Upper lobe of left lung (tissue), 6 donors: ENCODE results near the gene HEATR5B. TPM values are rescaled to one million over a fixed set of nuclear protein-coding genes. Genes with fewer than 3 reads are reported as not detected.
A peak's percentile ranks its signal among the peaks of the same experiment; 100 is the strongest.
"Not testable (repeated sequence)": the region's sequence is repeated elsewhere in the genome, so short reads cannot be mapped to it uniquely, and the experiment has no call there.

Experiments
- ATAC-seq, 2 donors: fragments of 200-7000 bp; cut with Tn5 transposase; one replicate each; pipeline ENCODE4 v1.9.1; 2022; ENCODE audit warnings: mild to moderate bottlenecking in 2 of 2, moderate library complexity in 2 of 2; ENCODE audit not compliant: low FRiP score in 2 of 2
- DNase-seq, 2 donors: peaks; one replicate each; pipeline ENCODE4 v3.0.0-alpha.2; 2019 to 2020
- H3K27ac ChIP-seq, 4 donors: fragments of 200-600 bp; sonication (generic); one replicate each; pipeline ENCODE4 v1.5.1; 2016 to 2019
- H3K27me3 ChIP-seq, 4 donors: fragments of 200-600 bp; sonication (generic); one replicate each; pipeline ENCODE4 v1.5.1; 2017 to 2019
- H3K36me3 ChIP-seq, 4 donors: fragments of 200-600 bp; sonication (generic); one replicate each; pipeline ENCODE4 v1.5.1; 2016 to 2019
- H3K4me1 ChIP-seq, 4 donors: fragments of 200-600 bp; sonication (generic); one replicate each; pipeline ENCODE4 v1.5.1; 2018 to 2019
- H3K4me3 ChIP-seq, 4 donors: fragments of 200-600 bp; sonication (generic); one replicate each; pipeline ENCODE4 v1.5.1; 2017 to 2019; ENCODE audit warnings: mild to moderate bottlenecking in 2 of 4, moderate library complexity in 1 of 4
- H3K9me3 ChIP-seq, 4 donors: fragments of 200-600 bp; sonication (generic); one replicate each; pipeline ENCODE4 v1.5.1; 2018 to 2019
- CTCF ChIP-seq, 6 experiments: fragments of 450-650 bp in 4 of 6; fragments of 200-600 bp in 2 of 6; sonication (generic) in 2 of 6; IDR thresholded peaks; one replicate each; pipeline ENCODE4 v1.5.1; 2016 to 2019; ENCODE audit warnings: antibody characterized with exemption in 6 of 6
- EP300 ChIP-seq, 4 donors: sonication (generic); formaldehyde crosslinking; IDR thresholded peaks; one replicate each; pipeline ENCODE4 v1.5.1; 2017; ENCODE audit warnings: antibody characterized with exemption in 4 of 4, control low read depth in 2 of 4
- POLR2A ChIP-seq, 4 donors: fragments of 450-650 bp; IDR thresholded peaks; one replicate each; pipeline ENCODE4 v1.5.1; 2016 to 2017; ENCODE audit warnings: antibody characterized with exemption in 4 of 4, mild to moderate bottlenecking in 2 of 4
- POLR2AphosphoS5 ChIP-seq, 2 donors: sonication (generic); formaldehyde crosslinking; IDR thresholded peaks; one replicate each; pipeline ENCODE4 v1.5.1; 2017; ENCODE audit warnings: antibody characterized with exemption in 2 of 2
- WGBS, 2 donors: methylation state at CpG; one replicate each; pipeline ENCODE4 v1.1.5; 2017 to 2018; 5-methylcytosine and 5-hydroxymethylcytosine counted together
- total RNA-seq, 6 donors: library from RNA; depleted of rRNA in 4 of 6; stranded (reverse); fragments of >200 nt in 4 of 6; gene quantifications; one replicate each; pipeline versions ENCODE4 v1.1.0 to v1.2.1, GENCODE V29; 2016 to 2021
- donor health status: DM: no; HTN: no; CAD: no; lungs with moderate emphysema.
- donor health status: DM: no; HTN: yes; CAD: no; lungs with severe emphysema.

Gene HEATR5B
- total RNA-seq, 6 donors from 2014 or later: 24.3 to 52.4 (median 33.8) TPM

DNA sequence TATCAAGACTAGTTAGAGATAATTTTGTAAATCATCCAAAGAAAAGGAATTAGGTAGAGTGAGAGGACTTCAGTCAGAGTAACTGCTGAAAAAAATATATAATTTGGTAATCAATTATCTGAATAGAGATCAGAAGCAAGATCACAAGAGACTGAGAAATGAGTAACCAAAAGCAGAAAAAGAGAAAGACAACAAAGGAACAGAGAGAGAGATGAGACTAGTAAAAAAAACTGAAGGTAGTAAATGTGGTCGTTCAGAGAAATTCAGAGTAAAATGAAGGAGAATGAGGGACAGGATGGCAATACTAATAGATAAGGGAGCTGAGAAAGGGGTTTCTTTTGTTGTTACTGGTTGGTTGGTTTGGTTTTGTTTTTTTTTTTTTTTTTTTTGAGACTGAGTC, 134.3 kb downstream of the HEATR5B start:
- TF ChIP-seq POLR2A (IDR thresholded peaks at IDR 0.05): no peak
- TF ChIP-seq POLR2AphosphoS5 (IDR thresholded peaks at IDR 0.05): no peak
- TF ChIP-seq CTCF (IDR thresholded peaks at IDR 0.05): no peak
- TF ChIP-seq EP300 (IDR thresholded peaks at IDR 0.05): no peak

DNA sequence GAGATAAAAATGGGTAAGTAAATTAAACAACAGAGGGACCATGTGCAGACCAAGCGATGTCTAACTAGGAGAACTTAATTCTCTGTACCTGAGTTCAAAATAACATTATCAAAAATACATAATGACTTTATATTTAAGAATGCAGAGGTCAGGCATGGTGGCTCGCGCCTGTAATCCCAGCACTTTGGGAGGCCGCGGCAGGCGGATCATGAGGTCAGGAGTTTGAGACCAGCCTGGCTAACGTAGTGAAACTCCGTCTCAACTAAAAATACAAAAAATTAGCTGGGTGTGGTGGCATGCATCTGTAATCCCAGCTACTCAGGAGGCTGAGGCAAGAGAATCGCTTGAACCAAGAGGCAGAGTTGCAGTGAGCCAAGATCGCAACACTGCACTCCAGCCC, 138.9 kb downstream of the HEATR5B start:
- 92 to 94% methylated on average over 10 of the region's 10 CpGs for WGBS, 2 donors
- not testable (repeated sequence) for ATAC-seq, H3K4me1 ChIP-seq

More for the DNA sequence above, 134.3 kb downstream of the HEATR5B start:
- H3K9me3 ChIP-seq: no peaks in the 10 kb centered on the region
- DNase-seq: no peak
- WGBS, 2 donors: 81 to 82% methylated on average over 1 of the region's 1 CpG
- no peak overlapping the region for H3K27ac ChIP-seq
- H3K27me3 ChIP-seq: no peaks in the 10 kb centered on the region
- H3K4me1 ChIP-seq: peaks cover 4 to 14% (median 6%) of the 10 kb centered on the region in 4 donors
- H3K4me3 ChIP-seq: no peak overlapping the region
- no peaks in the 10 kb centered on the region for H3K36me3 ChIP-seq
- ATAC-seq: no peak

GRCh38 chr2:36941867-36942266, 142.3 kb downstream of the HEATR5B start:
- WGBS, 2 donors: 93 to 94% methylated on average over 4 of the region's 4 CpGs
- ATAC-seq: no peak
- H3K4me3 ChIP-seq: no peak overlapping the region

More for the DNA sequence above, 138.9 kb downstream of the HEATR5B start:
- DNase-seq: peak in 1 of 2 donors; percentile 26
- not testable (repeated sequence) for H3K9me3 ChIP-seq, H3K27me3 ChIP-seq, H3K36me3 ChIP-seq, H3K4me3 ChIP-seq, H3K27ac ChIP-seq

DNA sequence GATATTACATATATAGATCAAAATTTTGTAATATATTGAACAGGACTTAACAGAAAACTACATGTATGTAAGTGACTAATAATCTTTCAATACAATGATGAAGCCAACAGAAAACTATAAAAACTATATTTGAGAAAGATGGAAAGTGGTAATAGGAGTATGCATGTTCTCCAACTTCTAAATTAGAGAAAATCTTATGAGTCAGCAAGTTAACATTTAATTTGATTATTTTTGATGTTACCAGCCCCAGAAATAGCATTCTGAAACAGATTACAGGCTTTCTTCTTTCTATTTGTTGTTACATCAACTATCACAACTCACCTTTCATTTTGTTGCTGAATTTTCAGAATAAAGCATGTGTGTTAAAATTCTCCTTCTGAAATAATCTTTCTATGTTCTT, 147.6 kb downstream of the HEATR5B start:
- not testable (repeated sequence) for H3K4me1 ChIP-seq, DNase-seq, ATAC-seq, H3K27ac ChIP-seq, H3K27me3 ChIP-seq, H3K36me3 ChIP-seq, H3K9me3 ChIP-seq, H3K4me3 ChIP-seq

More at GRCh38 chr2:36941867-36942266, 142.3 kb downstream of the HEATR5B start:
- Histone ChIP-seq H3K4me1 (no peaks in the 10 kb centered on the region), H3K36me3 (no peaks in the 10 kb centered on the region), H3K27ac (no peak overlapping the region), H3K27me3 (no peaks in the 10 kb centered on the region), H3K9me3 (no peaks in the 10 kb centered on the region)
- DNase-seq: no peak
- TF ChIP-seq EP300 (IDR thresholded peaks at IDR 0.05): no peak
- TF ChIP-seq POLR2AphosphoS5 (IDR thresholded peaks at IDR 0.05): no peak
- TF ChIP-seq POLR2A (IDR thresholded peaks at IDR 0.05): no peak
- TF ChIP-seq CTCF (IDR thresholded peaks at IDR 0.05): no peak

GRCh38 chr2:36931688-36932087, 152.5 kb downstream of the HEATR5B start:
- H3K4me3 ChIP-seq, H3K36me3 ChIP-seq, H3K27me3 ChIP-seq, H3K9me3 ChIP-seq, ATAC-seq, DNase-seq: not testable (repeated sequence)
- peaks cover 6 to 11% (median 8%) of the 10 kb centered on the region in 4 donors for H3K4me1 ChIP-seq
- WGBS, 2 donors: 95 to 96% methylated on average over 6 of the region's 6 CpGs
- H3K27ac ChIP-seq: peak overlapping the region in 1 of 4 donors; percentile 67

Other genes starting within 250 kb of the HEATR5B start
- gene STRN, start 117.8 kb downstream of the HEATR5B start, total RNA-seq: 10 to 100 TPM; 14.0 to 36.4 (median 21.7) TPM
- 10 to 100 TPM in 2 of 6 donors, 1 to 10 TPM in 4; 3.9 to 11.6 (median 8.3) TPM for gene GPATCH11, start 146 bp upstream of the HEATR5B start, total RNA-seq
- 10 to 100 TPM; 20.8 to 42.3 (median 29.5) TPM for gene EIF2AK2, start 72.6 kb upstream of the HEATR5B start, total RNA-seq
- gene SULT6B1, start 104.3 kb upstream of the HEATR5B start, total RNA-seq: not detected
- 10 to 100 TPM in 5 of 6 donors, 1 to 10 TPM in 1; 6.9 to 32.3 (median 26.9) TPM for gene CEBPZOS, start 112.1 kb upstream of the HEATR5B start, total RNA-seq
- 10 to 100 TPM; 13.5 to 58.7 (median 42.5) TPM for gene CEBPZ, start 147.2 kb upstream of the HEATR5B start, total RNA-seq
- gene NDUFAF7, start 147.3 kb upstream of the HEATR5B start, total RNA-seq: 10 to 100 TPM in 5 of 6 donors, 1 to 10 TPM in 1; 7.4 to 30.4 (median 15.7) TPM
- 10 to 100 TPM; 25.5 to 57.6 (median 39.5) TPM for gene PRKD3, start 240.5 kb upstream of the HEATR5B start, total RNA-seq